HEK293 (cell line): ENCODE data around the gene DHRS13.

ENCODE experiments used
- ATF2 ChIP-seq: fragments of 450-650 bp; formaldehyde crosslinking; IDR thresholded peaks from 2 replicates; pipeline ENCODE4 v1.5.1; 2016; ENCODE audit warnings: missing biosample characterization, missing genetic modification characterization, low read depth
- KLF17 ChIP-seq: fragments of 450-650 bp; formaldehyde crosslinking; IDR thresholded peaks from 2 replicates; pipeline ENCODE4 v1.5.1; 2016; ENCODE audit warnings: missing biosample characterization, missing genetic modification characterization
- PBX3 ChIP-seq: sonication (generic); formaldehyde crosslinking; IDR thresholded peaks from 2 replicates; pipeline ENCODE4 v1.8.1; 2022; ENCODE audit warnings: mild to moderate bottlenecking, moderate library complexity, missing genetic modification reagents
- SCRT1 ChIP-seq: fragments of 450-650 bp; formaldehyde crosslinking; IDR thresholded peaks from 2 replicates; pipeline ENCODE4 v1.5.1; 2016; ENCODE audit warnings: missing biosample characterization, missing genetic modification characterization, borderline replicate concordance
- ZBTB49 ChIP-seq: fragments of 450-650 bp; formaldehyde crosslinking; IDR thresholded peaks from 2 replicates; pipeline ENCODE4 v1.5.1; 2016; ENCODE audit warnings: missing biosample characterization, missing genetic modification characterization, low read depth
- ZFP3 ChIP-seq: fragments of 450-650 bp; formaldehyde crosslinking; IDR thresholded peaks from 2 replicates; pipeline ENCODE4 v1.5.1; 2016; ENCODE audit warnings: low read depth, missing biosample characterization, missing genetic modification characterization
- ZNF121 ChIP-seq: fragments of 450-650 bp; formaldehyde crosslinking; IDR thresholded peaks from 2 replicates; pipeline ENCODE4 v1.5.1; 2016; ENCODE audit warnings: missing biosample characterization, missing genetic modification characterization
- ZNF132 ChIP-seq: fragments of 450-650 bp; formaldehyde crosslinking; IDR thresholded peaks from 2 replicates; pipeline ENCODE4 v1.5.1; 2017; ENCODE audit warnings: missing biosample characterization, missing genetic modification characterization, borderline replicate concordance
- ZNF169 ChIP-seq: fragments of 450-650 bp; formaldehyde crosslinking; IDR thresholded peaks from 2 replicates; pipeline ENCODE4 v1.5.1; 2016; ENCODE audit warnings: missing biosample characterization, missing genetic modification characterization
- ZNF18 ChIP-seq: fragments of 450-650 bp; formaldehyde crosslinking; IDR thresholded peaks from 2 replicates; pipeline ENCODE4 v1.5.1; 2016; ENCODE audit warnings: missing biosample characterization, missing genetic modification characterization
- ZNF19 ChIP-seq: fragments of 450-650 bp; formaldehyde crosslinking; IDR thresholded peaks from 2 replicates; pipeline ENCODE4; 2016; ENCODE audit warnings: missing biosample characterization, missing genetic modification characterization, low read depth
- ZNF274 ChIP-seq, 2 experiments: fragments of 200-500 bp in 1 of 2; fragments of 450-650 bp in 1 of 2; sonication (Bioruptor generic) in 1 of 2; formaldehyde crosslinking in 1 of 2; IDR thresholded peaks; 2 replicates each; pipeline versions ENCODE4 v1.5.1 to v1.6.1; 2014 to 2016; ENCODE audit warnings: borderline replicate concordance in 1 of 2, inconsistent platforms in 1 of 2, low read length in 1 of 2, missing biosample characterization in 1 of 2, missing genetic modification characterization in 1 of 2
- ZNF280D ChIP-seq: fragments of 450-650 bp; formaldehyde crosslinking; IDR thresholded peaks from 2 replicates; pipeline ENCODE4 v1.5.1; 2016; ENCODE audit warnings: missing biosample characterization, missing genetic modification characterization
- ZNF335 ChIP-seq: fragments of 450-650 bp; formaldehyde crosslinking; conservative IDR thresholded peaks from 2 replicates; pipeline ENCODE4 v1.5.1; 2016; ENCODE audit warnings: missing biosample characterization, missing genetic modification characterization
- ZNF426 ChIP-seq: fragments of 450-650 bp; formaldehyde crosslinking; IDR thresholded peaks from 2 replicates; pipeline ENCODE4 v1.5.1; 2017; ENCODE audit warnings: missing biosample characterization, missing genetic modification characterization, mild to moderate bottlenecking, inconsistent platforms, moderate library complexity
- ZNF571 ChIP-seq: fragments of 450-650 bp; formaldehyde crosslinking; IDR thresholded peaks from 2 replicates; pipeline ENCODE4 v1.5.0; 2017; ENCODE audit warnings: missing biosample characterization, missing genetic modification characterization
- ZNF596 ChIP-seq: fragments of 450-650 bp; IDR thresholded peaks from 2 replicates; pipeline ENCODE4 v1.5.0; 2018; ENCODE audit warnings: missing biosample characterization, mild to moderate bottlenecking, missing genetic modification characterization, moderate library complexity
- ZNF626 ChIP-seq: fragments of 450-650 bp; sonication (Bioruptor Pico); formaldehyde crosslinking; IDR thresholded peaks from 2 replicates; pipeline ENCODE4 v1.5.1; 2018; ENCODE audit warnings: missing biosample characterization, missing genetic modification characterization, inconsistent platforms
- ZNF654 ChIP-seq: fragments of 450-650 bp; formaldehyde crosslinking; IDR thresholded peaks from 2 replicates; pipeline ENCODE4 v1.5.1; 2016; ENCODE audit warnings: low read depth, missing biosample characterization, missing genetic modification characterization
- ZNF677 ChIP-seq: fragments of 450-650 bp; IDR thresholded peaks from 2 replicates; pipeline ENCODE4 v1.5.0; 2018; ENCODE audit warnings: missing biosample characterization, mild to moderate bottlenecking, missing genetic modification characterization, moderate library complexity
- ZNF747 ChIP-seq: fragments of 450-650 bp; formaldehyde crosslinking; IDR thresholded peaks from 2 replicates; pipeline ENCODE4 v1.5.1; 2016; ENCODE audit warnings: missing biosample characterization, missing genetic modification characterization
- ZNF785 ChIP-seq: fragments of 450-650 bp; formaldehyde crosslinking; IDR thresholded peaks from 2 replicates; pipeline ENCODE4 v1.5.1; 2016; ENCODE audit warnings: missing biosample characterization, missing genetic modification characterization
- ZNF830 ChIP-seq: fragments of 450-650 bp; IDR thresholded peaks from 2 replicates; pipeline ENCODE4 v1.5.0; 2018; ENCODE audit warnings: missing biosample characterization, missing genetic modification characterization, low read depth, mild to moderate bottlenecking, moderate library complexity
- ZNF837 ChIP-seq: fragments of 450-650 bp; formaldehyde crosslinking; IDR thresholded peaks from 2 replicates; pipeline ENCODE4 v1.5.1; 2016; ENCODE audit warnings: missing biosample characterization, missing genetic modification characterization
- ZSCAN16 ChIP-seq: fragments of 450-650 bp; formaldehyde crosslinking; IDR thresholded peaks from 2 replicates; pipeline ENCODE4 v1.5.1; 2016; ENCODE audit warnings: missing biosample characterization, missing genetic modification characterization
- ZSCAN5A ChIP-seq: fragments of 450-650 bp; formaldehyde crosslinking; IDR thresholded peaks from 2 replicates; pipeline ENCODE4 v1.5.1; 2016; ENCODE audit warnings: missing biosample characterization, missing genetic modification characterization

DHRS13 gene

GRCh38 chr17:28896884-28897768 lies 5.8 kb downstream of the DHRS13 start, which contains the start of gene FLOT2 (continued):
- TF ChIP-seq ZNF121 (tag by site-specific recombination) (no peak; the same call in 1 of the 2 replicates), ZNF626 (tag by site-specific recombination) (no peak), ZNF654 (no peak), ZSCAN16 (tag by site-specific recombination) (peak; percentile 51; the same call in 1 of the 2 replicates), ZBTB49 (tag by site-specific recombination) (no peak), ZNF18 (tag by site-specific recombination) (no peak), ZNF596 (peak; percentile 65; the same call in 1 of the 2 replicates), ZNF132 (tag by site-specific recombination) (no peak), ZSCAN5A (no peak), ZNF677 (no peak), ZNF830 (tag by site-specific recombination) (no peak), ZFP3 (tag by site-specific recombination) (no peak), ZNF747 (no peak), ZNF280D (tag by site-specific recombination) (no peak), PBX3 (CRISPR knock-in tag) (peak; percentile 60; the same call in 1 of the 2 replicates), ZNF571 (tag by site-specific recombination) (no peak), ZNF785 (tag by site-specific recombination) (no peak), KLF17 (peak; percentile 78; the same call in 1 of the 2 replicates), ZNF335 (tag by site-specific recombination) (peak; percentile 81), ZNF274 (IDR thresholded peaks at IDR 0.05; ENCODE audit: low read length) (no peak), ZNF274 (tag by site-specific recombination; IDR thresholded peaks at IDR 0.05; ENCODE audit: borderline replicate concordance) (no peak), SCRT1 (tag by site-specific recombination) (peak; percentile 66; the same call in 1 of the 2 replicates), ZNF426 (tag by site-specific recombination) (no peak), ATF2 (tag by site-specific recombination) (no peak), ZNF837 (tag by site-specific recombination) (no peak), ZNF169 (tag by site-specific recombination) (no peak), ZNF19 (tag by site-specific recombination) (no peak)
